GM21717 (cell line): ENCODE results near the gene STMP1.
A peak's percentile ranks its signal among the peaks of the same experiment; 100 is the strongest.
"Not testable (repeated sequence)": the region's sequence is repeated elsewhere in the genome, so short reads cannot be mapped to it uniquely, and the experiment has no call there.

ENCODE experiments used
- ATAC-seq: cut with Tn5 transposase; IDR thresholded peaks from one replicate; pipeline ENCODE4 v1.9.1; 2021; ENCODE audit warnings: mild to moderate bottlenecking, moderate library complexity; ENCODE audit not compliant: unreplicated experiment

The STMP1 gene

DNA sequence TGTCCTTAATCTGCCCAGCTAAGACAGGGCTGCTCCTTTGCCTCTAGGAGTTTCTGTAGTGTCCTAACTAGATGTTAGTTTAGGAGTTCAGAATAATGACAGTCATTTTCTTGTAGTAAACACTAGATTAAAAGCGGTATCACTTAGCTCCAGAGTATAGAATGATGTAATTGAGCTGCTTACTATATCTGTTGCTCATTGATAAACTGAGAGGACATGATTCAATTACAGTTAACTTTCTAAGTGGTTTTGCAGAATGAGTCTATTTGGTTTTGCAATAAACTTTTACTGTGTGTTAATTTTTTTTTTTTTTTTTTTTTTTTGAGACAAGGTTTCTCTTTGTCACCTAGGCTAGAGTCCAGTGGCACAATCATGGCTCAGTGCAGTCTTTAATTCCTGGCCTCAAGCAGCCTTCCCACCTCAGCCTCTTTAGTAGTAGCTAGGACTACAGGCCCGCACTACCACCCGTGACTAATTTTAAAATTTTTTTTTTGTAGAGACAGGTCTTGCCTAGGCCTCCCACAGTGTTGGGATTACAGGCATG lies 1.8 kb downstream of the STMP1 start:
- no peak for ATAC-seq

GRCh38 chr7:135665042-135665441 lies 2.7 kb downstream of the STMP1 start:
- ATAC-seq = no peak

DNA sequence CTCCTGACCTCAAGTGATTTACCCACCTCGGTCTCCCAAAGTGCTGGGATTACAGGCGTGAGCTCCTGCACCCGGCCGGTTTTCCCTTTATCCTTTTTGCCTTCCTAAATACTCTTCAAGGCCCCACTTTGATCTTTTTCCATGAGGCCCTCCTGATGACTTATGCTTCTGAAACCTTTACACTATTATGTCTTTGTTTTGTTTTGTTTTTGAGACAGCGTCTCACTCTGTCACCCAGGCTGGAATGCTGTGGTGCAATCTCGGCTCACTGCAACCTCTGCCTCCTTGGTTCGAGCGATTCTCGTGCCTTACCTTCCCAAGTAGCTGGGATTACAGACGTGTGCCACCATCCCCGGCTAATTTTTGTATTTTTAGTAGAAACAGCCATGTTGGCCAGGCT lies 3.8 kb downstream of the STMP1 start:
- ATAC-seq = no peak

- no peak for ATAC-seq
Observed at GRCh38 chr7:135666846-135667245, 4.5 kb downstream of the STMP1 start.

GRCh38 chr7:135667626-135668025 lies 5.3 kb downstream of the STMP1 start:
- not testable (repeated sequence) for ATAC-seq

- ATAC-seq = not testable (repeated sequence)
Observed at GRCh38 chr7:135668852-135669395, 6.6 kb downstream of the STMP1 start.

- no peak for ATAC-seq
Observed at GRCh38 chr7:135669774-135670173, 7.5 kb downstream of the STMP1 start.

GRCh38 chr7:135670179-135670578 lies 7.9 kb downstream of the STMP1 start:
- ATAC-seq = no peak

DNA sequence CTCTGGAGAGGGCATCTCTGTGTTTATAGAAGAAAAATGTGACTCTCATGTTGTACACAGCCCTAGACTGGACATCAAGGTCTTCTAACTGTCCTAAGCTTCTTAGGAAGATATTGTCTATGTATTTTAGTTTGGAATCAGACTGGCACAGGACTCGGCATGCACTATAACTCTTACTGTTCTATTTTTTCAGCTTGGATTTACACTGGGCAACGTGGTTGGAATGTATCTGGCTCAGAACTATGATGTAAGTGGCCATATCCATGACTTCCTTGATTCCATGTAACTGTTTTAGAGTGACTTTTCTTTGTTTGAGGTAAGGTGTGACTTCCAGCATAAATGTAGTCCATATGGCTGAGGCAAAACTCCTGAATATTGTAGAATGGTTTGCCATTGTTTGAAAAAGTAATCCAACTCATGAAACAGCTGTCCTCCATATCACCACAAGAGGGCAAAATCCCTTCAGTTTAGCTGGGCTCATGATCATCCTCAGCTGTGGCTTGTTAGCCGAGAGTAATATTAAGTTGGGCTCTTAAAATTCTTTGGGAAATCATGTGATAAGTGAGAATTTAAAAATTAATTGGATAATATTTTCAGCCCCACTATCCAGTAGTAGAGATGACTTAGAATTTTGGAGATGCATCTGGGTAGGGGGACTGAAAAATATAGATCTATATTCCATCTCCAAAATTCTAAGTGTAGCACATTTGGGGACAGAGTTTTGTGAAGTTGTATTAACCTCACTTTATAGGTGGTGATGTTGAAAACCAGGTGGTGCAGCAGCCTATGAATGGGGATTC lies 10.4 kb downstream of the STMP1 start:
- peak; percentile 82 for ATAC-seq

- ATAC-seq = no peak
Observed at GRCh38 chr7:135673360-135673706, 11.0 kb downstream of the STMP1 start.

DNA sequence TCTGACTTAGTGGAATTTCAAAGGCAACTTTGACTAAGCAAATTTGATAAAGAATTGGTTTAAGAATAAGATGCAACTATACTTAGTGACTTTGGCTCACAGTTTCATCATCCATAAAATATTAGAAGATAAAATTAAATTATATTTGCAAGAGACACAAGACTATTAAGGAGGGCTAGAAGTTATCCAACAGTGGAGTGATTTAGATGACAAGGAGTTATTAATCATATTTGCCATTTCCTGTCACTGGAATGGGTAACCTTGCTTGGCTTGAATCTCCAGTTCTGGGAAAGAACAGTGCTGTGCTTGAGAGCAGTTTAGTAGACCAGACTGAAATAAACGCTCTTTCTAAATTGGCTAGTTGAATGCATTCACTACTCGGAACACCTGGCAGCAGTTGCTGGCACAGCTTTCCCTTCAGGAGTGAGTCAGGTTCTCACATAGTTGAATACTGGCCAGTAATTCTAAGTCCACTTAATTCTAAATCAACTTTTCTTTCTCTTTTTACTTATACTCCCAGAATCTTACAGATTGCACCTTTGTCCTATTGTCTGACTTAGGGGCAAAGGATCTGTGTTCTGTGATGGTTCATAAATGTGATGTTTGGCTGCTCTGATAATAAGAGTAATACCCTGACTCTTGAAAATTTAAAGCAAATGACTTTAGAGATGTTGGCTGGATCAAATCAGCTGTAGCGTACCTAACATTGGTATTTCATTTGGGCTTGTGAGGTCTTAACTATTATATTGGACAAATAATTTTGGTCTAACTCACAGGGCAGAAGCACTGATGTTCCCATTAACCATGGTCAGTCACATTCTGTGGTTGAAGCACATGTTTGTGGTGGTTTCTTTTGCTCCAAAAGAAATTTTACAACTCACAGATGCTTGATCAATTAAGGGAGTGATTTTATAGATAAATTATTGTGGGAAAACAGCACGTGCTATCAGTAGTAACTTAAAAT lies 16.6 kb downstream of the STMP1 start:
- ATAC-seq = no peak

- ATAC-seq = no peak
Observed at GRCh38 chr7:135681762-135682161, 19.4 kb downstream of the STMP1 start.

- no peak for ATAC-seq
Observed at GRCh38 chr7:135682191-135682590, 19.9 kb downstream of the STMP1 start.

DNA sequence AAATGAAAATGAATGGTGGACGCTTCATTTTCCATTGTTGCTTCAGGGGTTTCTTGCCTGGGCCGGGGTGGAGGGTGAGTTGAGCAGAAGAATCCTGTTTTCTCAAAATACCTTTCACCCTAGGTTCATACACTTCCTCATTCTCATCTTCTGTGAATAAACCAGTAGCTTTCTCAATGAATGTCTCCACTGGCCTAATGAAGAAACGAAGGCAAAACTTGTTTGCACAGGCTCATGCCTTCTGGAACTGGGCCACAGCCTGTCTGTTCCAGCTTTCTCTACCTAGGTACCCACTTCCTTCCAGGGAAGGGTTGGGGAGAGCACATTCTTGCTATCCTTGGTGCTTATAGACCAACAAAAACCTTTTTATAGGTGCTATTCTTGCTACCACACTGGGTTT lies 21.3 kb downstream of the STMP1 start:
- ATAC-seq = no peak

GRCh38 chr7:135684136-135684535 lies 21.8 kb downstream of the STMP1 start:
- ATAC-seq = no peak

DNA sequence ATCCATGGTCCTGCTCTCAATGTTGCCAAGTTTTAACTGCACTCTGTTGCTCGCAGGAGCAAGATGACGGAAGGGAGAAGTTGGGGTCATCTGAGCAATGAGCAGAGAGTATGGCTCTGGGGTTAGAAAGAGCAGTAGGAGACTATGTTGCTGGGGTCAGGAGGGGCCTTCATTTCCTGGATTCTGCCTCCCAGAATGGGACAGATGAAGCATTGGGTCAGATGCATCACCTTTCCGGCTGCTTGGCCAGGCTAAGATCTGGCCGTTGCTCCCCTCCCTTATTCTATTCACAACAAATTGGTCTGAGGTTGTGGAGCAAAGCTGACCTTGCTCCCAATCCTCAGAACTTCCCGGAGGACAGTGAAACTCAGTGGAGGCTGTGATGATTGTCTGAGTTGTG lies 22.4 kb downstream of the STMP1 start:
- ATAC-seq = no peak

GRCh38 chr7:135685306-135686084 lies 23.2 kb downstream of the STMP1 start:
- no peak for ATAC-seq

DNA sequence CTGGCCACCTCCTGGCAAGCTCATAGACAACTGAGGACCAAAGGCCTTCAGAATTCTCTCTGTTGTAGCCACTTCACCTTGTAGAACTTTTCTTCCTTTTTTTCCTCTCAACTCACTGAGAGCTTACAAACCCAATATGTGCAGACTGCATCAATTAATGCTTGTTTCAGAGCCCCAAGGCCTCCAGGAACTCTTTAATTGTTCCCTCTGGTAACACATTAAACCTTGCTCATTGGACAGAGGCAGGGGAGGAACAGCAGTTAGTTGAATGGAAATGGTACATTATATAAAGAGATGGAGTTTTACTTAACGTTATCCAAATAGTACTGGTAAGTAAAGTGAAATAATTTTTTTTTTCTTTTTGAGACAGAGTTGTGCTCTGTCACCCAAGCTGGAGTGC lies 25.2 kb downstream of the STMP1 start:
- no peak for ATAC-seq

DNA sequence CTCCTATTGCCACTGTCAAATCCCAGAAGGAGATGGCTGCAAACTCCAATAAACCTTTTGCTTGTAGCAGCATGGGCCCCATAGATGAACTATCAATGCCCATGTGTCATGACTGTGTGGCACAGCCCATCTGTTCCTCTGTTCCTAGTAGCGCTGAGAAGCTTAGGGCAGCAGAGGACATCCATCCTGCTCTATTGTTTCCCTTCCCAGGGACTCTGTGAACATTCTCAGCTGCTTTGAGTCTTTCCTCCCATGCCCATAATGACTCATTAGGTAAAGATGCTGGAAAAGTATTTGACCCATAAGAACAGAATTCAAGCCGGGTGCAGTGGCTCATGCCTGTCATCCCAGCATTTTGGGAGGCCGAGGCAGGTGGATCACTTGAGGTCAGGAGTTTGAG lies 28.3 kb downstream of the STMP1 start:
- ATAC-seq = no peak

GRCh38 chr7:135692055-135692454 lies 29.7 kb downstream of the STMP1 start:
- ATAC-seq = no peak

DNA sequence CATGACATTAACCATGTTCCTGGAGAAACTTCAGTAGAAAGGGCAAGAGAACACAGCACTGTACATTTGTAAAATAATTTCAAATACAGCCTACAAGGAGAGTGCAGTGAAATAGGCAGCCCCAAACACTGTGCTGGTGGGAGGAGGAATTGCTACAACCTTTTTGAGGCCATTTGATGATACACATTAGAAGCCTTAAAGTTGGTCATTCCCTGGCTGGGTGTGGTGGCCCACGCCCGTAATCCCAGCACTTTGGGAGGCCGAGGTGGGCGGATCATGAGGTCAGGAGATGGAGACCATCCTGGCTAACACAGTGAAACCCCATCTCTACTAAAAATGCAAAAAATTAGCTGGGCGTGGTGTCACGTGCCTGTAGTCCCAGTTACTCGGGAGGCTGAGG lies 30.3 kb downstream of the STMP1 start:
- not testable (repeated sequence) for ATAC-seq
